Thoracic aorta (tissue), 2 donors: Measurements from ENCODE around the gene CYP2W1. TPM values are rescaled to one million over a fixed set of nuclear protein-coding genes. Genes with fewer than 3 reads are reported as not detected.

ENCODE experiments used
- ATAC-seq: fragments of 150-250 bp; one replicate; pipeline ENCODE4 v1.8.0; 2017; ENCODE audit warnings: low read depth; ENCODE audit not compliant: insufficient number of reproducible peaks, low FRiP score
- DNase-seq: peaks from one replicate; pipeline ENCODE4 v3.0.0-alpha.2; 2020; ENCODE audit warnings: low spot score
- H3K27ac ChIP-seq, 2 donors: fragments of 200-600 bp; sonication (generic); 1 replicate in 1 of 2; 2 replicates in 1 of 2; pipeline ENCODE4 v1.5.1; 2016; ENCODE audit warnings: mild to moderate bottlenecking in 2 of 2, moderate library complexity in 2 of 2
- H3K27me3 ChIP-seq: fragments of 200-600 bp; sonication (generic); replicated peaks from 2 replicates; pipeline ENCODE4 v1.6.0; 2016; ENCODE audit warnings: mild to moderate bottlenecking; ENCODE audit not compliant: insufficient read depth
- H3K36me3 ChIP-seq: fragments of 200-600 bp; sonication (generic); one replicate; pipeline ENCODE4 v1.5.1; 2016
- H3K4me1 ChIP-seq, 2 donors: fragments of 200-600 bp; sonication (generic); 1 replicate in 1 of 2; 2 replicates in 1 of 2; pipeline versions ENCODE4 v1.5.1 to v1.6.0; 2016; ENCODE audit warnings: low read depth in 2 of 2, mild to moderate bottlenecking in 1 of 2; ENCODE audit not compliant: control insufficient read depth in 1 of 2
- H3K4me3 ChIP-seq: fragments of 200-600 bp; sonication (generic); 2 replicates; pipeline ENCODE4 v1.5.1; 2016; ENCODE audit warnings: mild to moderate bottlenecking
- H3K9me3 ChIP-seq: fragments of 200-600 bp; sonication (generic); 2 replicates; pipeline ENCODE4 v1.5.1; 2016
- CTCF ChIP-seq: fragments of 200-600 bp; sonication (generic); IDR thresholded peaks from one replicate; pipeline ENCODE4 v1.5.1; 2019; ENCODE audit warnings: antibody characterized with exemption
- total RNA-seq, 2 donors: library from RNA; depleted of rRNA; stranded (reverse); fragments of >200 nt; gene quantifications; one replicate each; pipeline versions ENCODE4 v1.1.0 to v1.2.3, GENCODE V29; 2016

The CYP2W1 gene
- total RNA-seq, 2 donors from 2014 or later = not detected

- DNase-seq (no peak), ATAC-seq (no peak)
- Histone ChIP-seq H3K36me3 (peaks cover 21% of the 10 kb centered on the region), H3K9me3 (no peaks in the 10 kb centered on the region), H3K27me3 (no peaks in the 10 kb centered on the region), H3K27ac (no peak overlapping the region), H3K4me3 (no peak overlapping the region), H3K4me1 (no peaks in the 10 kb centered on the region)
- TF ChIP-seq CTCF = no peak
Measured at GRCh38 chr7:1010226-1010625, 27.2 kb downstream of the CYP2W1 start.

GRCh38 chr7:1011297-1012003 lies 28.5 kb downstream of the CYP2W1 start:
- no peak for TF ChIP-seq CTCF
- H3K4me1 ChIP-seq = no peaks in the 10 kb centered on the region
- no peak overlapping the region for H3K27ac ChIP-seq
- H3K36me3 ChIP-seq = peaks cover 21% of the 10 kb centered on the region
- H3K27me3 ChIP-seq = no peaks in the 10 kb centered on the region
- H3K9me3 ChIP-seq = no peaks in the 10 kb centered on the region
- no peak for DNase-seq
- H3K4me3 ChIP-seq = no peak overlapping the region
- no peak for ATAC-seq

GRCh38 chr7:1012004-1012715 lies 29.2 kb downstream of the CYP2W1 start:
- no peak for DNase-seq
- no peak for ATAC-seq
- H3K36me3 ChIP-seq = peaks cover 18% of the 10 kb centered on the region
- TF ChIP-seq CTCF = no peak
- no peak overlapping the region for H3K27ac ChIP-seq
- H3K27me3 ChIP-seq = no peaks in the 10 kb centered on the region
- no peaks in the 10 kb centered on the region for H3K9me3 ChIP-seq
- no peak overlapping the region for H3K4me3 ChIP-seq
- H3K4me1 ChIP-seq = no peaks in the 10 kb centered on the region

GRCh38 chr7:1012716-1013095 lies 29.7 kb downstream of the CYP2W1 start:
- ATAC-seq (no peak), DNase-seq (no peak)
- H3K27me3 ChIP-seq = no peaks in the 10 kb centered on the region
- peaks cover 13% of the 10 kb centered on the region for H3K36me3 ChIP-seq
- no peak overlapping the region for H3K27ac ChIP-seq
- H3K4me3 ChIP-seq = no peak overlapping the region
- no peaks in the 10 kb centered on the region for H3K9me3 ChIP-seq
- no peaks in the 10 kb centered on the region for H3K4me1 ChIP-seq
- no peak for TF ChIP-seq CTCF

GRCh38 chr7:1013581-1013980 lies 30.6 kb downstream of the CYP2W1 start:
- H3K4me3 ChIP-seq = no peak overlapping the region
- no peak for ATAC-seq
- H3K36me3 ChIP-seq = peaks cover 14% of the 10 kb centered on the region
- TF ChIP-seq CTCF = no peak
- no peaks in the 10 kb centered on the region for H3K4me1 ChIP-seq
- H3K9me3 ChIP-seq = no peaks in the 10 kb centered on the region
- H3K27ac ChIP-seq = no peak overlapping the region
- no peak for DNase-seq
- no peaks in the 10 kb centered on the region for H3K27me3 ChIP-seq
